ENCODE results near the gene CALR.

- TF ChIP-seq, protein P1, sequence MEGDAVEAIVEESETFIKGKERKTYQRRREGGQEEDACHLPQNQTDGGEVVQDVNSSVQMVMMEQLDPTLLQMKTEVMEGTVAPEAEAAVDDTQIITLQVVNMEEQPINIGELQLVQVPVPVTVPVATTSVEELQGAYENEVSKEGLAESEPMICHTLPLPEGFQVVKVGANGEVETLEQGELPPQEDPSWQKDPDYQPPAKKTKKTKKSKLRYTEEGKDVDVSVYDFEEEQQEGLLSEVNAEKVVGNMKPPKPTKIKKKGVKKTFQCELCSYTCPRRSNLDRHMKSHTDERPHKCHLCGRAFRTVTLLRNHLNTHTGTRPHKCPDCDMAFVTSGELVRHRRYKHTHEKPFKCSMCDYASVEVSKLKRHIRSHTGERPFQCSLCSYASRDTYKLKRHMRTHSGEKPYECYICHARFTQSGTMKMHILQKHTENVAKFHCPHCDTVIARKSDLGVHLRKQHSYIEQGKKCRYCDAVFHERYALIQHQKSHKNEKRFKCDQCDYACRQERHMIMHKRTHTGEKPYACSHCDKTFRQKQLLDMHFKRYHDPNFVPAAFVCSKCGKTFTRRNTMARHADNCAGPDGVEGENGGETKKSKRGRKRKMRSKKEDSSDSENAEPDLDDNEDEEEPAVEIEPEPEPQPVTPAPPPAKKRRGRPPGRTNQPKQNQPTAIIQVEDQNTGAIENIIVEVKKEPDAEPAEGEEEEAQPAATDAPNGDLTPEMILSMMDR (IDR thresholded peaks at IDR 0.05), result no peak
- no peak for TF ChIP-seq KDM1A (IDR thresholded peaks at IDR 0.05; ENCODE audit: low read depth)
- TF ChIP-seq POLR2A (IDR thresholded peaks at IDR 0.05; ENCODE audit: low read length), result no peak
- TF ChIP-seq RAD21 (conservative IDR thresholded peaks at IDR 0.05 in 1 of 2, IDR thresholded peaks at IDR 0.05 in 1 of 2), result no peak
Observed at GRCh38 chr19:12984683-12985048, 46.3 kb downstream of the CALR start.
